Measurements from ENCODE around the gene CORIN.

GRCh38 chr4:47771020-47771419 is 66.8 kb downstream of the CORIN start:
- TF ChIP-seq CTCF (IDR thresholded peaks at IDR 0.05), result no peak
- TF ChIP-seq POLR2A (IDR thresholded peaks at IDR 0.05), result no peak
